Caco-2 (cell line): Measurements from ENCODE around the gene HOMER1. TPM values are rescaled to one million over a fixed set of nuclear protein-coding genes. Genes with fewer than 3 reads are reported as not detected.
"Not testable (repeated sequence)": the region's sequence is repeated elsewhere in the genome, so short reads cannot be mapped to it uniquely, and the experiment has no call there.

Source experiments
- BruUV-seq: library from RNA; stranded (reverse); fragments of 400-500 nt; replicated peaks from 2 replicates; lab custom pipeline; 2021; lab: Mats Ljungman, UMichigan
- CTCF ChIA-PET: fragments of 300-600 bp; sonication (Branson Sonifier 250); formaldehyde crosslinking; loops from one replicate; lab custom pipeline; 2022; ENCODE audit warnings: antibody characterized with exemption; lab: Charles Lee
- POLR2A ChIA-PET: fragments of 300-600 bp; sonication (Branson Sonifier 250); formaldehyde crosslinking; loops from one replicate; lab custom pipeline; 2022; ENCODE audit warnings: antibody characterized with exemption; lab: Charles Lee
- DNase-seq, 2 experiments: peaks; one replicate each; pipeline versions ENCODE4 v3.0.0 to v3.0.0-alpha.2; 2020 to 2022
- H3K27me3 ChIP-seq: replicated peaks from 2 replicates; pipeline ENCODE4 v1.6.0; 2011; ENCODE audit warnings: low read length; ENCODE audit not compliant: control insufficient read depth, insufficient read depth
- H3K36me3 ChIP-seq: 2 replicates; pipeline ENCODE4 v1.5.1; 2011; ENCODE audit warnings: low read length; ENCODE audit not compliant: control insufficient read depth, insufficient read depth
- H3K4me1 ChIP-seq: fragments of 250-450 bp; sonication (Bioruptor Pico); 2 replicates; pipeline ENCODE4 v1.5.1; 2020; ENCODE audit warnings: mild to moderate bottlenecking
- H3K4me3 ChIP-seq: 2 replicates; pipeline ENCODE4 v1.5.1; 2011; ENCODE audit warnings: low read depth, mild to moderate bottlenecking, control low read depth, low read length
- H3K9me3 ChIP-seq: fragments of 250-450 bp; sonication (Bioruptor Pico); 2 replicates; pipeline ENCODE4 v1.5.1; 2020; ENCODE audit warnings: mild to moderate bottlenecking, moderate library complexity
- H3K27ac Mint-ChIP-seq: one replicate; pipeline ENCODE4 v1.8.0; 2022; ENCODE audit warnings: mixed read lengths; ENCODE audit not compliant: unreplicated experiment
- H3K27me3 Mint-ChIP-seq: one replicate; pipeline ENCODE4 v1.8.0; 2022; ENCODE audit warnings: mixed read lengths; ENCODE audit not compliant: insufficient read depth, unreplicated experiment
- H3K36me3 Mint-ChIP-seq: one replicate; pipeline ENCODE4 v1.8.0; 2022; ENCODE audit warnings: mild to moderate bottlenecking, mixed read lengths; ENCODE audit not compliant: insufficient read depth, unreplicated experiment
- H3K4me1 Mint-ChIP-seq: one replicate; pipeline ENCODE4 v1.8.0; 2022; ENCODE audit warnings: low read depth, mixed read lengths; ENCODE audit not compliant: unreplicated experiment
- H3K4me3 Mint-ChIP-seq: one replicate; pipeline ENCODE4 v1.8.0; 2022; ENCODE audit warnings: mild to moderate bottlenecking, moderate library complexity, mixed read lengths; ENCODE audit not compliant: unreplicated experiment
- H3K9me3 Mint-ChIP-seq: one replicate; pipeline ENCODE4 v1.8.0; 2022; ENCODE audit warnings: mixed read lengths; ENCODE audit not compliant: unreplicated experiment
- CTCF ChIP-seq, 2 experiments: fragments of 200-600 bp in 1 of 2; IDR thresholded peaks; 1 replicate in 1 of 2; 2 replicates in 1 of 2; pipeline versions ENCODE4 v1.5.1 to v1.8.0; 2011 to 2022; ENCODE audit warnings: antibody characterized with exemption in 1 of 2, control low read depth in 1 of 2, inconsistent platforms in 1 of 2, low read depth in 1 of 2, low read length in 1 of 2, mild to moderate bottlenecking in 1 of 2, moderate library complexity in 1 of 2; ENCODE audit not compliant: insufficient read depth in 1 of 2, severe bottlenecking in 1 of 2, unreplicated experiment in 1 of 2
- intact Hi-C: fragments of 100-400 bp; cut with micrococcal nuclease; formaldehyde crosslinking; loops from one replicate; pipeline ENCODE4 v1.10.0; 2022; ENCODE audit not compliant: unreplicated experiment
- total RNA-seq: library from RNA; stranded (reverse); gene quantifications from 2 replicates; pipeline ENCODE4 v1.2.3, GENCODE V29; 2022

HOMER1 gene
- total RNA-seq, 1 experiment from 2014 or later = 22.2 TPM

GRCh38 chr5:79386679-79387078 lies 127.3 kb downstream of the HOMER1 start:
- Mint-ChIP-seq H3K9me3 (peaks cover 15% of the 10 kb centered on the region), H3K4me1 (peaks cover 5% of the 10 kb centered on the region), H3K27ac (no peak overlapping the region), H3K4me3 (no peak overlapping the region), H3K27me3 (no peaks in the 10 kb centered on the region), H3K36me3 (no peaks in the 10 kb centered on the region)
- Histone ChIP-seq H3K27me3 (no peaks in the 10 kb centered on the region), H3K9me3 (peaks cover 11% of the 10 kb centered on the region), H3K36me3 (no peaks in the 10 kb centered on the region), H3K4me1 (no peaks in the 10 kb centered on the region), H3K4me3 (no peak overlapping the region)
- CTCF ChIA-PET = interaction anchor here (0.6 kb wide), 1 partner anchor 705 kb away, joined by 5 read pairs; no protein-coding TSS in a partner anchor
- BruUV-seq = no TSS peak
- POLR2A ChIA-PET = no interaction called here
- intact Hi-C loops = no loop called here
- TF ChIP-seq CTCF (IDR thresholded peaks at IDR 0.05; ENCODE audit: insufficient read depth in 1 of 2, low read depth in 1 of 2, low read length in 1 of 2, severe bottlenecking in 1 of 2, unreplicated experiment in 1 of 2) = no peak
- no peak for DNase-seq

DNA sequence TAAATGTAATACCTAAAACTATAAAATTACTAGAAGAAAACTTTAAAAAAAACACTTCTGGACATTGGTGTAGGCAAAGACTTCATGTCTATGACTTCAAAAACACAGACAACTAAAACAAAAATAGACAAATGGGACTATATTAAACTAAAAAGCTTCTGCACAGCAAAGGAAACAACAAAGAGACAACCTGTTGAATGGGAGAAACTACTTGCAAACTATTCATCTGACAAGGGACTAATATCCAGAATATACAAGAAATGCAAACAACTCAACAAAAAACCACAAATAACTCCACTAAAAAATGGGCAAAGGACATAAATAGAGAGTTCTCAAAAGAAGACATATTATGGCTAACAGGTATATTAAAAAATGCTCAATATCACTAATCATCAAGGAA lies 128.8 kb downstream of the HOMER1 start:
- H3K4me3 Mint-ChIP-seq, DNase-seq, H3K4me1 Mint-ChIP-seq, H3K27me3 ChIP-seq, H3K4me3 ChIP-seq, H3K36me3 ChIP-seq, POLR2A ChIA-PET, H3K4me1 ChIP-seq, intact Hi-C loops, H3K27me3 Mint-ChIP-seq, H3K27ac Mint-ChIP-seq, CTCF ChIA-PET, H3K36me3 Mint-ChIP-seq, BruUV-seq: not testable (repeated sequence)
- H3K9me3 ChIP-seq = peaks cover 14% of the 10 kb centered on the region
- H3K9me3 Mint-ChIP-seq = peaks cover 18% of the 10 kb centered on the region

DNA sequence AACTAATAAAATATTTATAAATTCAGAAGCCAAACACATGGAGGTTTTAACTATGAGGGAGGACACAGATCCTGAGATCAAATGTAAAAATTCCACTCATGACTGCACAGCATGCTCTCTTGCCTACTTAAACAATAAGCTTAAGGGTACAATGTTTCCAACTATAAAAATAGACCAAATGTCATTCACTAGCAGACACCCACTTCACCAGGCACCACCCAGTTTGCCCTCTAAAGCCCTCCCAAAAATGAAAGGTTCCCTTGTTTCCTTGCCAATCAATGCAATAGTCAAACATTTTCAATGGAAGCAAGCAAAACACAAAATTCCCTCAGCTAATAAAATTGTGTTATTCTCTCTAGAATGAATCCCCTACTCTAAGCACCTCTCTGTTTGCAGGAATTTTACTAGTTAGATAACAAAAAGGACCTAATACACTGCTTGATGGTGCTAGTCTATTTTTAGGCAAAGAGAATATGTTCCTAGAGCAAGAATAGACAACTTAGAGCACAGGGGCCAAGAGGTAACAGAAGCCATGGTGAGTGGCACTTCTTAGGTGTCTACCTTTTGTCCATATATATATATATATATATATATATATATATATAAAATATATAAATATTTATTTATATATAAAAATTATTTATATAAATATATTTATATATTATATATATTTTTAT lies 135.3 kb downstream of the HOMER1 start:
- no peak overlapping the region for H3K27ac Mint-ChIP-seq
- Histone ChIP-seq H3K4me3 (no peak overlapping the region), H3K27me3 (no peaks in the 10 kb centered on the region), H3K4me1 (no peaks in the 10 kb centered on the region), H3K9me3 (peaks cover 14% of the 10 kb centered on the region), H3K36me3 (no peaks in the 10 kb centered on the region)
- intact Hi-C loops = no loop called here
- no peaks in the 10 kb centered on the region for H3K27me3 Mint-ChIP-seq
- POLR2A ChIA-PET = no interaction called here
- CTCF ChIA-PET = no interaction called here
- no peak for TF ChIP-seq CTCF (IDR thresholded peaks at IDR 0.05; ENCODE audit: insufficient read depth in 1 of 2, low read depth in 1 of 2, low read length in 1 of 2, severe bottlenecking in 1 of 2, unreplicated experiment in 1 of 2)
- no peak overlapping the region for H3K4me3 Mint-ChIP-seq
- no peak for DNase-seq
- H3K36me3 Mint-ChIP-seq = no peaks in the 10 kb centered on the region
- no TSS peak for BruUV-seq
- H3K4me1 Mint-ChIP-seq = no peaks in the 10 kb centered on the region
- peaks cover 18% of the 10 kb centered on the region for H3K9me3 Mint-ChIP-seq
